ENCODE measurements around the gene CFAP61.

- no peak for TF ChIP-seq CTCF (conservative IDR thresholded peaks at IDR 0.05; ENCODE audit: low read length)
- TF ChIP-seq EZH2phosphoT487 (IDR thresholded peaks at IDR 0.05; ENCODE audit: borderline replicate concordance), result no peak
Observed at GRCh38 chr20:20267685-20268370, 215.5 kb downstream of the CFAP61 start.

Data from Loucy (cell line).